ENCODE results near the gene CD44.

DNA sequence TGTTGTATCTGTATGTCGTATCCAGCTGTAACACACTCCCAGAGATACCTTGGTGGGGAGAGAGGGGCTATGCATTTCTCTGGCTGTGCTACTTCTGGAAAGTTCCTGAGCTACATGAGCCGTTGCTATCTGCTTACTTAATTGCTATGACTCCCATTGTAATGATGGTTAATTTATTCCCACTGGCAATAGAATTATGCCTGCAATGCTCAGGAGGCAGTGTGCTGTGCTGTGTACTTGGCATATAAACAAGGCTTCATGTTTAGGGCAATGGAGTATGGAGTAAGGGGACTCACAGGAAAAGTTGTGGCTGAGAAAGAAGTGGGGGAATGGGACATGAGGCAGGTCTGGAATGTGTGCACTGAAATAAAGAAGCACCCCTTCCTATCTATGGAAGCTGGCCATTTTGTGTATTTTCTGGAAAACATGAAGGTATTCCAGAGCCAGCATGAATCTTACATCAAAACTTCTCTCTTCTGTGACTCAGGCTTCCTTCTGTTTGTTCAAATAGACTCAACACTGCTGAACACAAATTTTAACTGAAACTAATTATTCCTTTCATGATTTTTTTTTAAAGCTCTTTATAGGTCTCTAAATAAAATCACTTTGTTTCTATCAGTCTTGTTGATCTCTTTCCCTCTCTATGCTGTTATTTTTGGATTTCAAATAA, 40.6 kb downstream of the CD44 start:
- no peak for TF ChIP-seq CTCF (IDR thresholded peaks at IDR 0.05)
- no peak for TF ChIP-seq POLR2A (IDR thresholded peaks at IDR 0.05)

All from right lobe of liver (tissue), 4 donors.